ENCODE results near the gene YBEY. TPM values are rescaled to one million over a fixed set of nuclear protein-coding genes. Genes with fewer than 3 reads are reported as not detected.

The YBEY gene
- total and polyA plus RNA-seq, 7 donors, result 9.0 to 36.6 (median 15.1) TPM

- Histone ChIP-seq H3K4me1 (peaks cover 0 to 22% (median 12%) of the 10 kb centered on the region in 4 donors), H3K27me3 (peaks cover 0 to 9% (median 0%) of the 10 kb centered on the region in 3 donors), H3K27ac (no peak overlapping the region), H3K4me3 (no peak overlapping the region), H3K9me3 (no peaks in the 10 kb centered on the region), H3K36me3 (peaks cover 0 to 10% (median 0%) of the 10 kb centered on the region in 4 donors)
- TF ChIP-seq POLR2AphosphoS5 (IDR thresholded peaks at IDR 0.05), result no peak
- TF ChIP-seq CTCF (IDR thresholded peaks at IDR 0.05), result no peak
- TF ChIP-seq POLR2A (IDR thresholded peaks at IDR 0.05), result no peak
- no peak for TF ChIP-seq EP300 (IDR thresholded peaks at IDR 0.05)
- no peak for DNase-seq
- 97 to 99% methylated on average over 2 of the region's 2 CpGs for WGBS, 2 donors
- intact Hi-C loops (cut with DNase I), result no loop called here
Observed at GRCh38 chr21:46291561-46291960, 5.4 kb downstream of the YBEY start.

GRCh38 chr21:46294647-46295176 is 8.6 kb downstream of the YBEY start:
- H3K4me1 ChIP-seq, result peaks cover 0 to 23% (median 18%) of the 10 kb centered on the region in 4 donors
- WGBS, 2 donors, result 60 to 74% methylated on average over 10 of the region's 10 CpGs
- no peak for DNase-seq
- TF ChIP-seq CTCF (IDR thresholded peaks at IDR 0.05), result no peak
- no peak for TF ChIP-seq POLR2AphosphoS5 (IDR thresholded peaks at IDR 0.05)
- TF ChIP-seq POLR2A (IDR thresholded peaks at IDR 0.05), result no peak
- no peak for TF ChIP-seq EP300 (IDR thresholded peaks at IDR 0.05)
- no peaks in the 10 kb centered on the region for H3K9me3 ChIP-seq
- peaks cover 0 to 40% (median 15%) of the 10 kb centered on the region in 3 donors for H3K27me3 ChIP-seq
- no peak overlapping the region for H3K27ac ChIP-seq
- peaks cover 0 to 10% (median 0%) of the 10 kb centered on the region in 4 donors for H3K36me3 ChIP-seq
- intact Hi-C loops (cut with DNase I), result no loop called here
- H3K4me3 ChIP-seq, result no peak overlapping the region

GRCh38 chr21:46295177-46295770 is 9.1 kb downstream of the YBEY start:
- H3K9me3 ChIP-seq, result no peaks in the 10 kb centered on the region
- H3K27ac ChIP-seq, result peak overlapping the region in 3 of 4 donors; percentile 57 to 65 (median 59)
- DNase-seq, result no peak
- 55 to 66% methylated on average over 9 of the region's 9 CpGs for WGBS, 2 donors
- peaks cover 0 to 10% (median 0%) of the 10 kb centered on the region in 4 donors for H3K36me3 ChIP-seq
- H3K4me1 ChIP-seq, result peaks cover 0 to 23% (median 18%) of the 10 kb centered on the region in 4 donors
- H3K27me3 ChIP-seq, result peaks cover 0 to 45% (median 17%) of the 10 kb centered on the region in 3 donors
- H3K4me3 ChIP-seq, result no peak overlapping the region
- intact Hi-C loops (cut with DNase I), result no loop called here
- TF ChIP-seq POLR2AphosphoS5 (IDR thresholded peaks at IDR 0.05) (no peak), CTCF (IDR thresholded peaks at IDR 0.05) (no peak), EP300 (IDR thresholded peaks at IDR 0.05) (no peak), POLR2A (IDR thresholded peaks at IDR 0.05) (no peak)

- Histone ChIP-seq H3K27me3 (peaks cover 0 to 45% (median 17%) of the 10 kb centered on the region in 3 donors), H3K9me3 (no peaks in the 10 kb centered on the region), H3K4me1 (peaks cover 0 to 23% (median 18%) of the 10 kb centered on the region in 4 donors), H3K36me3 (peaks cover 0 to 10% (median 0%) of the 10 kb centered on the region in 4 donors), H3K4me3 (peak overlapping the region in 1 of 4 donors; percentile 7), H3K27ac (peak overlapping the region in 3 of 4 donors; percentile 59 to 65 (median 60))
- peak; percentile 95 for DNase-seq
- intact Hi-C loops (cut with DNase I), result no loop called here
- TF ChIP-seq CTCF (IDR thresholded peaks at IDR 0.05) (no peak), POLR2A (IDR thresholded peaks at IDR 0.05) (no peak), EP300 (IDR thresholded peaks at IDR 0.05) (no peak), POLR2AphosphoS5 (IDR thresholded peaks at IDR 0.05) (peak in 2 of 4 donors; percentile 13 to 34)
- 68 to 71% methylated on average over 29 of the region's 29 CpGs for whole genome bisulfite sequencing, 2 donors
Observed at GRCh38 chr21:46295996-46296752, 10.0 kb downstream of the YBEY start.

Measured in sigmoid colon (tissue), 7 donors.